ENCODE data around the gene DUOX1. TPM values are rescaled to one million over a fixed set of nuclear protein-coding genes. Genes with fewer than 3 reads are reported as not detected.

Gene DUOX1
- polyA plus RNA-seq, 3 donors, result 0.22 TPM; not detected in 2

GRCh38 chr15:45177285-45177684 lies 47.5 kb downstream of the DUOX1 start:
- Mint-ChIP-seq H3K27me3 (ENCODE audit: low read depth in 3 of 3) (peaks cover 0 to 5% (median 0%) of the 10 kb centered on the region in 3 donors), H3K4me3 (no peak overlapping the region), H3K27ac (no peak overlapping the region), H3K36me3 (no peaks in the 10 kb centered on the region), H3K4me1 (peaks cover 21% of the 10 kb centered on the region), H3K9me3 (peaks cover 0 to 2% (median 0%) of the 10 kb centered on the region in 7 donors)
- Histone ChIP-seq H3K9me3 (replicated peaks in 1 of 2; ENCODE audit: control insufficient read depth in 1 of 2, insufficient read depth in 1 of 2, low read length in 2 of 2) (no peaks in the 10 kb centered on the region), H4K20me1 (ENCODE audit: insufficient read depth, low read length) (no peaks in the 10 kb centered on the region), H3K27ac (ENCODE audit: low read depth in 1 of 2, low read length in 2 of 2) (no peak overlapping the region), H3K79me2 (ENCODE audit: insufficient read depth, low read length) (no peaks in the 10 kb centered on the region), H3K27me3 (ENCODE audit: control insufficient read depth in 2 of 2, insufficient read depth in 2 of 2, low read length in 2 of 2) (no peaks in the 10 kb centered on the region), H2AFZ (ENCODE audit: insufficient read depth, low read depth, low read length, poor library complexity, severe bottlenecking) (no peak overlapping the region), H3K4me3 (replicated peaks in 1 of 3; ENCODE audit: low read depth in 2 of 3, low read length in 3 of 3) (no peak overlapping the region), H3K4me1 (ENCODE audit: control insufficient read depth in 1 of 2, insufficient read depth in 2 of 2, low read length in 2 of 2) (peaks cover 11 to 15% of the 10 kb centered on the region in 2 donors), H3K4me2 (replicated peaks; ENCODE audit: extremely low read depth, low read length, poor library complexity, severe bottlenecking) (no peak overlapping the region), H3K36me3 (replicated peaks in 1 of 2; ENCODE audit: control insufficient read depth in 1 of 2, insufficient read depth in 2 of 2, low read length in 2 of 2) (no peaks in the 10 kb centered on the region), H3K9ac (ENCODE audit: insufficient read depth, low read length, poor library complexity, severe bottlenecking) (no peak overlapping the region)
- intact Hi-C loops (cut with micrococcal nuclease), result loop anchor here in 1 of 2 donors (10.0 kb wide), 1 partner anchor 88 kb away; no protein-coding TSS in a partner anchor
- no peak for DNase-seq
- WGBS (ENCODE audit: insufficient coverage), result 89% methylated on average over 3 of the region's 3 CpGs
- no peak for TF ChIP-seq CTCF (IDR thresholded peaks at IDR 0.05)

- DNase-seq, result peak in 2 of 3 donors; percentile 32 to 36
- intact Hi-C loops (cut with micrococcal nuclease), result loop anchor here in 1 of 2 donors (10.0 kb wide), 1 partner anchor 85 kb away; no protein-coding TSS in a partner anchor
Measured at GRCh38 chr15:45179221-45179985, 49.6 kb downstream of the DUOX1 start.

More at GRCh38 chr15:45179221-45179985, 49.6 kb downstream of the DUOX1 start:
- no peak overlapping the region for H3K4me3 ChIP-seq (replicated peaks in 1 of 3; ENCODE audit: low read depth in 2 of 3, low read length in 3 of 3)
- H3K4me3 Mint-ChIP-seq, result no peak overlapping the region
- H3K9me3 Mint-ChIP-seq, result peaks cover 0 to 2% (median 0%) of the 10 kb centered on the region in 7 donors
- no peaks in the 10 kb centered on the region for H3K36me3 Mint-ChIP-seq
- no peak overlapping the region for H2AFZ ChIP-seq (ENCODE audit: insufficient read depth, low read depth, low read length, poor library complexity, severe bottlenecking)
- no peak overlapping the region for H3K9ac ChIP-seq (ENCODE audit: insufficient read depth, low read length, poor library complexity, severe bottlenecking)
- H3K27ac Mint-ChIP-seq, result no peak overlapping the region
- no peaks in the 10 kb centered on the region for H3K36me3 ChIP-seq (replicated peaks in 1 of 2; ENCODE audit: control insufficient read depth in 1 of 2, insufficient read depth in 2 of 2, low read length in 2 of 2)
- H3K27ac ChIP-seq (ENCODE audit: low read depth in 1 of 2, low read length in 2 of 2), result no peak overlapping the region
- peak; percentile 64 for TF ChIP-seq CTCF (IDR thresholded peaks at IDR 0.05)
- peaks cover 0 to 8% (median 0%) of the 10 kb centered on the region in 3 donors for H3K27me3 Mint-ChIP-seq (ENCODE audit: low read depth in 3 of 3)
- H4K20me1 ChIP-seq (ENCODE audit: insufficient read depth, low read length), result no peaks in the 10 kb centered on the region
- peaks cover 11 to 15% of the 10 kb centered on the region in 2 donors for H3K4me1 ChIP-seq (ENCODE audit: control insufficient read depth in 1 of 2, insufficient read depth in 2 of 2, low read length in 2 of 2)
- no peaks in the 10 kb centered on the region for H3K9me3 ChIP-seq (replicated peaks in 1 of 2; ENCODE audit: control insufficient read depth in 1 of 2, insufficient read depth in 1 of 2, low read length in 2 of 2)
- no peaks in the 10 kb centered on the region for H3K79me2 ChIP-seq (ENCODE audit: insufficient read depth, low read length)
- no peaks in the 10 kb centered on the region for H3K27me3 ChIP-seq (ENCODE audit: control insufficient read depth in 2 of 2, insufficient read depth in 2 of 2, low read length in 2 of 2)
- WGBS (ENCODE audit: insufficient coverage), result 95% methylated on average over 11 of the region's 13 CpGs
- H3K4me2 ChIP-seq (replicated peaks; ENCODE audit: extremely low read depth, low read length, poor library complexity, severe bottlenecking), result no peak overlapping the region
- peaks cover 22% of the 10 kb centered on the region for H3K4me1 Mint-ChIP-seq

All from CD14-positive monocyte (primary cell).